ENCODE results near the gene TMEM108.

The TMEM108 gene

GRCh38 chr3:133246119-133246518 is 207.9 kb downstream of the TMEM108 start:
- no peak for DNase-seq

- no peak for DNase-seq
Observed at GRCh38 chr3:133246773-133247172, 208.6 kb downstream of the TMEM108 start.

- no peak for DNase-seq
Observed at GRCh38 chr3:133248389-133248788, 210.2 kb downstream of the TMEM108 start.

- DNase-seq = no peak
Observed at GRCh38 chr3:133249490-133249889, 211.3 kb downstream of the TMEM108 start.

- DNase-seq = no peak
Observed at GRCh38 chr3:133254151-133254550, 216.0 kb downstream of the TMEM108 start.

GRCh38 chr3:133254716-133255115 is 216.5 kb downstream of the TMEM108 start:
- no peak for DNase-seq

GRCh38 chr3:133256787-133257483 is 218.7 kb downstream of the TMEM108 start:
- no peak for DNase-seq

- DNase-seq = no peak
Observed at GRCh38 chr3:133258358-133258757, 220.2 kb downstream of the TMEM108 start.

GRCh38 chr3:133259767-133260166 is 221.6 kb downstream of the TMEM108 start:
- DNase-seq = no peak

- no peak for DNase-seq
Observed at GRCh38 chr3:133262333-133262732, 224.1 kb downstream of the TMEM108 start.

GRCh38 chr3:133264920-133265319 is 226.7 kb downstream of the TMEM108 start:
- no peak for DNase-seq

GRCh38 chr3:133268726-133269134 is 230.5 kb downstream of the TMEM108 start:
- no peak for DNase-seq

GRCh38 chr3:133269393-133269792 is 231.2 kb downstream of the TMEM108 start:
- DNase-seq = no peak

GRCh38 chr3:133270631-133271030 is 232.4 kb downstream of the TMEM108 start:
- DNase-seq = no peak

- DNase-seq = no peak
Observed at GRCh38 chr3:133271042-133271441, 232.9 kb downstream of the TMEM108 start.

- DNase-seq = no peak
Observed at GRCh38 chr3:133271539-133271938, 233.3 kb downstream of the TMEM108 start.

- DNase-seq = no peak
Observed at GRCh38 chr3:133273346-133273745, 235.2 kb downstream of the TMEM108 start.

- DNase-seq = no peak
Observed at GRCh38 chr3:133274477-133274876, 236.3 kb downstream of the TMEM108 start.

- no peak for DNase-seq
Observed at GRCh38 chr3:133276594-133276993, 238.4 kb downstream of the TMEM108 start.

GRCh38 chr3:133277813-133278212 is 239.6 kb downstream of the TMEM108 start:
- DNase-seq = no peak

GRCh38 chr3:133278260-133279043 is 240.3 kb downstream of the TMEM108 start:
- no peak for DNase-seq

GRCh38 chr3:133280586-133280985 is 242.4 kb downstream of the TMEM108 start:
- DNase-seq = no peak

- no peak for DNase-seq
Observed at GRCh38 chr3:133282236-133282635, 244.0 kb downstream of the TMEM108 start.
